Measurements from ENCODE around the gene C17orf114.

Gene C17orf114

DNA sequence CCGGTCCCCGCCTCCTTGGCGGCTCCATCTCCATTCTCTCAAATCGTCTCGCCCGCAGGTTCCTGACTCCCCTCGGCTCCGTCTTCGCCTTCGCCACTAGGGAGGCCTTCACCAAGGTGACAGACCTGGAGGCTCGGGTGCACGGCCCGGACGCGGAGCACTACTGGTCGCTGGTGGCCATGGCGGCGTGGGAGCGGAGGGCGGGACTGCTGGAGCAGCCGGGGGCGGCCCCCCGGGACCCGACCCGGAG, 12.5 kb downstream of the C17orf114 start (continued):
- TF ChIP-seq, protein P1, sequence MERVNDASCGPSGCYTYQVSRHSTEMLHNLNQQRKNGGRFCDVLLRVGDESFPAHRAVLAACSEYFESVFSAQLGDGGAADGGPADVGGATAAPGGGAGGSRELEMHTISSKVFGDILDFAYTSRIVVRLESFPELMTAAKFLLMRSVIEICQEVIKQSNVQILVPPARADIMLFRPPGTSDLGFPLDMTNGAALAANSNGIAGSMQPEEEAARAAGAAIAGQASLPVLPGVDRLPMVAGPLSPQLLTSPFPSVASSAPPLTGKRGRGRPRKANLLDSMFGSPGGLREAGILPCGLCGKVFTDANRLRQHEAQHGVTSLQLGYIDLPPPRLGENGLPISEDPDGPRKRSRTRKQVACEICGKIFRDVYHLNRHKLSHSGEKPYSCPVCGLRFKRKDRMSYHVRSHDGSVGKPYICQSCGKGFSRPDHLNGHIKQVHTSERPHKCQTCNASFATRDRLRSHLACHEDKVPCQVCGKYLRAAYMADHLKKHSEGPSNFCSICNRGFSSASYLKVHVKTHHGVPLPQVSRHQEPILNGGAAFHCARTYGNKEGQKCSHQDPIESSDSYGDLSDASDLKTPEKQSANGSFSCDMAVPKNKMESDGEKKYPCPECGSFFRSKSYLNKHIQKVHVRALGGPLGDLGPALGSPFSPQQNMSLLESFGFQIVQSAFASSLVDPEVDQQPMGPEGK (CRISPR knock-in tag; IDR thresholded peaks at IDR 0.05) = peak; percentile 35; the same call in 1 of the 2 replicates
- TF ChIP-seq HNRNPL (IDR thresholded peaks at IDR 0.05; ENCODE audit: low read depth, low read length) = no peak
- 0 out of 2 replicates have a peak, but pooled peaks have one; percentile 25 for TF ChIP-seq AFF4 (CRISPR knock-in tag; IDR thresholded peaks at IDR 0.05)
- no peak; the same call in 1 of the 2 replicates for TF ChIP-seq MYC (CRISPR knock-in tag; IDR thresholded peaks at IDR 0.05; ENCODE audit: borderline replicate concordance)
- TF ChIP-seq ZNF160 (CRISPR knock-in tag; IDR thresholded peaks at IDR 0.05) = 0 out of 2 replicates have a peak, but pooled peaks have one; percentile 16
- no peak for TF ChIP-seq HNRNPK (IDR thresholded peaks at IDR 0.05; ENCODE audit: low read depth, low read length, poor library complexity, severe bottlenecking)
- 0 out of 2 replicates have a peak, but pooled peaks have one; percentile 78 for TF ChIP-seq MED13 (CRISPR knock-in tag; IDR thresholded peaks at IDR 0.05)
- 0 out of 2 replicates have a peak, but pooled peaks have one; percentile 55 for TF ChIP-seq ZNF317 (CRISPR knock-in tag; IDR thresholded peaks at IDR 0.05)
- peak; percentile 18; the same call in 1 of the 2 replicates for TF ChIP-seq ZNF776 (CRISPR knock-in tag; IDR thresholded peaks at IDR 0.05)
- 0 out of 2 replicates have a peak, but pooled peaks have one; percentile 55 for TF ChIP-seq KDM5A (IDR thresholded peaks at IDR 0.05; ENCODE audit: borderline replicate concordance, low read length)
- TF ChIP-seq, protein P2, sequence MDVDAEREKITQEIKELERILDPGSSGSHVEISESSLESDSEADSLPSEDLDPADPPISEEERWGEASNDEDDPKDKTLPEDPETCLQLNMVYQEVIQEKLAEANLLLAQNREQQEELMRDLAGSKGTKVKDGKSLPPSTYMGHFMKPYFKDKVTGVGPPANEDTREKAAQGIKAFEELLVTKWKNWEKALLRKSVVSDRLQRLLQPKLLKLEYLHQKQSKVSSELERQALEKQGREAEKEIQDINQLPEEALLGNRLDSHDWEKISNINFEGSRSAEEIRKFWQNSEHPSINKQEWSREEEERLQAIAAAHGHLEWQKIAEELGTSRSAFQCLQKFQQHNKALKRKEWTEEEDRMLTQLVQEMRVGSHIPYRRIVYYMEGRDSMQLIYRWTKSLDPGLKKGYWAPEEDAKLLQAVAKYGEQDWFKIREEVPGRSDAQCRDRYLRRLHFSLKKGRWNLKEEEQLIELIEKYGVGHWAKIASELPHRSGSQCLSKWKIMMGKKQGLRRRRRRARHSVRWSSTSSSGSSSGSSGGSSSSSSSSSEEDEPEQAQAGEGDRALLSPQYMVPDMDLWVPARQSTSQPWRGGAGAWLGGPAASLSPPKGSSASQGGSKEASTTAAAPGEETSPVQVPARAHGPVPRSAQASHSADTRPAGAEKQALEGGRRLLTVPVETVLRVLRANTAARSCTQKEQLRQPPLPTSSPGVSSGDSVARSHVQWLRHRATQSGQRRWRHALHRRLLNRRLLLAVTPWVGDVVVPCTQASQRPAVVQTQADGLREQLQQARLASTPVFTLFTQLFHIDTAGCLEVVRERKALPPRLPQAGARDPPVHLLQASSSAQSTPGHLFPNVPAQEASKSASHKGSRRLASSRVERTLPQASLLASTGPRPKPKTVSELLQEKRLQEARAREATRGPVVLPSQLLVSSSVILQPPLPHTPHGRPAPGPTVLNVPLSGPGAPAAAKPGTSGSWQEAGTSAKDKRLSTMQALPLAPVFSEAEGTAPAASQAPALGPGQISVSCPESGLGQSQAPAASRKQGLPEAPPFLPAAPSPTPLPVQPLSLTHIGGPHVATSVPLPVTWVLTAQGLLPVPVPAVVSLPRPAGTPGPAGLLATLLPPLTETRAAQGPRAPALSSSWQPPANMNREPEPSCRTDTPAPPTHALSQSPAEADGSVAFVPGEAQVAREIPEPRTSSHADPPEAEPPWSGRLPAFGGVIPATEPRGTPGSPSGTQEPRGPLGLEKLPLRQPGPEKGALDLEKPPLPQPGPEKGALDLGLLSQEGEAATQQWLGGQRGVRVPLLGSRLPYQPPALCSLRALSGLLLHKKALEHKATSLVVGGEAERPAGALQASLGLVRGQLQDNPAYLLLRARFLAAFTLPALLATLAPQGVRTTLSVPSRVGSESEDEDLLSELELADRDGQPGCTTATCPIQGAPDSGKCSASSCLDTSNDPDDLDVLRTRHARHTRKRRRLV (CRISPR knock-in tag; IDR thresholded peaks at IDR 0.05) = 0 out of 2 replicates have a peak, but pooled peaks have one; percentile 9
- no peak for TF ChIP-seq SRSF9 (IDR thresholded peaks at IDR 0.05; ENCODE audit: borderline replicate concordance, insufficient read depth, low read depth, low read length, poor library complexity, severe bottlenecking)
- TF ChIP-seq ZNF576 (CRISPR knock-in tag; IDR thresholded peaks at IDR 0.05) = no peak
- 0 out of 4 replicates have a peak, but pooled peaks of 1 of the 2 experiments have one; percentile 56 for TF ChIP-seq POLR2A (IDR thresholded peaks at IDR 0.05; ENCODE audit: insufficient read depth in 1 of 2, low read depth in 2 of 2, low read length in 2 of 2)
- no peak for TF ChIP-seq TOE1 (CRISPR knock-in tag; IDR thresholded peaks at IDR 0.05)
- no peak for TF ChIP-seq ZNF841 (CRISPR knock-in tag; IDR thresholded peaks at IDR 0.05; ENCODE audit: borderline replicate concordance)
- 0 out of 2 replicates have a peak, but pooled peaks have one; percentile 23 for TF ChIP-seq LBX2 (CRISPR knock-in tag; IDR thresholded peaks at IDR 0.05; ENCODE audit: borderline replicate concordance)
- 0 out of 2 replicates have a peak, but pooled peaks have one; percentile 19 for TF ChIP-seq ZNF616 (CRISPR knock-in tag; IDR thresholded peaks at IDR 0.05; ENCODE audit: low read depth)
